Suprapubic skin (tissue), 4 donors: ENCODE results near the gene COMMD1. TPM values are rescaled to one million over a fixed set of nuclear protein-coding genes. Genes with fewer than 3 reads are reported as not detected.

Source experiments
- DNase-seq, 2 donors: peaks; one replicate each; pipeline ENCODE4 v3.0.0-alpha.2; 2019; ENCODE audit warnings: low spot score in 2 of 2
- H3K27ac ChIP-seq: fragments of 200-600 bp; sonication (generic); one replicate; pipeline ENCODE4 v1.5.1; 2019
- H3K27me3 ChIP-seq: fragments of 200-600 bp; sonication (generic); one replicate; pipeline ENCODE4 v1.5.1; 2019
- H3K36me3 ChIP-seq: fragments of 200-600 bp; sonication (generic); one replicate; pipeline ENCODE4 v1.5.1; 2019
- H3K4me1 ChIP-seq: fragments of 200-600 bp; sonication (generic); one replicate; pipeline ENCODE4 v1.5.1; 2019
- H3K4me3 ChIP-seq: fragments of 200-600 bp; sonication (generic); one replicate; pipeline ENCODE4 v1.5.1; 2019; ENCODE audit warnings: mild to moderate bottlenecking
- H3K9me3 ChIP-seq: fragments of 200-600 bp; sonication (generic); one replicate; pipeline ENCODE4 v1.5.1; 2019
- EP300 ChIP-seq: sonication (generic); formaldehyde crosslinking; IDR thresholded peaks from one replicate; pipeline ENCODE4 v1.6.1; 2017; ENCODE audit warnings: antibody characterized with exemption
- POLR2A ChIP-seq, 2 donors: fragments of 450-650 bp; IDR thresholded peaks; one replicate each; pipeline ENCODE4 v1.6.1; 2017; ENCODE audit warnings: antibody characterized with exemption in 2 of 2, mild to moderate bottlenecking in 2 of 2, moderate library complexity in 2 of 2
- POLR2AphosphoS5 ChIP-seq, 3 donors: sonication (generic); formaldehyde crosslinking; IDR thresholded peaks; one replicate each; pipeline ENCODE4 v1.6.1; 2017; ENCODE audit warnings: antibody characterized with exemption in 3 of 3
- WGBS: methylation state at CpG from one replicate; pipeline ENCODE4 v1.1.5; 2018; 5-methylcytosine and 5-hydroxymethylcytosine counted together
- total RNA-seq, 4 donors: library from RNA; depleted of rRNA; stranded (reverse); fragments of >200 nt; gene quantifications; one replicate each; pipeline ENCODE4 v1.1.0, GENCODE V29; 2016
- TF ChIP-seq, protein P1 (sequence below), 2 donors: fragments of 200-600 bp in 1 of 2; fragments of 450-650 bp in 1 of 2; sonication (generic) in 1 of 2; IDR thresholded peaks; one replicate each; pipeline ENCODE4 v1.5.1; 2016 to 2019; ENCODE audit warnings: antibody characterized with exemption in 2 of 2, mild to moderate bottlenecking in 1 of 2, moderate library complexity in 1 of 2

The COMMD1 gene
- total RNA-seq, 4 donors from 2014 or later: 45.6 to 64.3 (median 57.7) TPM

DNA sequence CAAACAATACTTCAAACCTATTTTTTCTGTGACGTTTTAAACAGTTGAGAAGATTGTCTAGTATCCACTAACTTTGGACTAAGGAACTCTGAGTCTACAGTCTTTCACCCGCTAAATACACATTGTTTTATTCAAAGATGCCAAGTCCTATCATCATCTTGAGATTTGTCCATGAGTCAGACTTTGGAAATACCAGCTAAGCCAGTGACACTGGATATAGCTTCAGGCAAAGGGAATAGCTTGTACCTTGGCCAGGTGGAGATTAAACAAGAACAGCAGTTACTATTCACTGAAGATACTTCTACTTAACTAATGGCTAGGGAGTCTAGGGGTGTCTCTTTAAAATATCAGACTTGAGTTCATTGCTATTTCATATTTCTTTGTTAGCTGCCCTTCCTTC is 137.5 kb downstream of the COMMD1 start:
- no peaks in the 10 kb centered on the region for H3K27me3 ChIP-seq
- no peaks in the 10 kb centered on the region for H3K9me3 ChIP-seq
- H3K4me1 ChIP-seq: peaks cover 4% of the 10 kb centered on the region
- H3K27ac ChIP-seq: no peak overlapping the region
- no peak for DNase-seq
- no peak overlapping the region for H3K4me3 ChIP-seq
- TF ChIP-seq EP300: no peak
- TF ChIP-seq, protein P1, sequence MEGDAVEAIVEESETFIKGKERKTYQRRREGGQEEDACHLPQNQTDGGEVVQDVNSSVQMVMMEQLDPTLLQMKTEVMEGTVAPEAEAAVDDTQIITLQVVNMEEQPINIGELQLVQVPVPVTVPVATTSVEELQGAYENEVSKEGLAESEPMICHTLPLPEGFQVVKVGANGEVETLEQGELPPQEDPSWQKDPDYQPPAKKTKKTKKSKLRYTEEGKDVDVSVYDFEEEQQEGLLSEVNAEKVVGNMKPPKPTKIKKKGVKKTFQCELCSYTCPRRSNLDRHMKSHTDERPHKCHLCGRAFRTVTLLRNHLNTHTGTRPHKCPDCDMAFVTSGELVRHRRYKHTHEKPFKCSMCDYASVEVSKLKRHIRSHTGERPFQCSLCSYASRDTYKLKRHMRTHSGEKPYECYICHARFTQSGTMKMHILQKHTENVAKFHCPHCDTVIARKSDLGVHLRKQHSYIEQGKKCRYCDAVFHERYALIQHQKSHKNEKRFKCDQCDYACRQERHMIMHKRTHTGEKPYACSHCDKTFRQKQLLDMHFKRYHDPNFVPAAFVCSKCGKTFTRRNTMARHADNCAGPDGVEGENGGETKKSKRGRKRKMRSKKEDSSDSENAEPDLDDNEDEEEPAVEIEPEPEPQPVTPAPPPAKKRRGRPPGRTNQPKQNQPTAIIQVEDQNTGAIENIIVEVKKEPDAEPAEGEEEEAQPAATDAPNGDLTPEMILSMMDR (IDR thresholded peaks at IDR 0.05): no peak
- TF ChIP-seq POLR2AphosphoS5 (IDR thresholded peaks at IDR 0.05): no peak
- TF ChIP-seq POLR2A (IDR thresholded peaks at IDR 0.05): no peak
- WGBS: 59% methylated on average over 2 of the region's 2 CpGs
- no peaks in the 10 kb centered on the region for H3K36me3 ChIP-seq

GRCh38 chr2:62045017-62045543 is 139.6 kb downstream of the COMMD1 start:
- 81% methylated on average over 3 of the region's 3 CpGs for WGBS
- H3K4me3 ChIP-seq: no peak overlapping the region
- no peak for TF ChIP-seq POLR2A (IDR thresholded peaks at IDR 0.05)
- TF ChIP-seq, protein P1 (IDR thresholded peaks at IDR 0.05): no peak
- TF ChIP-seq POLR2AphosphoS5 (IDR thresholded peaks at IDR 0.05): no peak
- no peak for TF ChIP-seq EP300

GRCh38 chr2:62046141-62046540 is 140.7 kb downstream of the COMMD1 start:
- no peaks in the 10 kb centered on the region for H3K9me3 ChIP-seq
- H3K27me3 ChIP-seq: no peaks in the 10 kb centered on the region
- no peak for DNase-seq
- WGBS: 90% methylated on average over 1 of the region's 1 CpG
- H3K4me1 ChIP-seq: peaks cover 4% of the 10 kb centered on the region
- no peak overlapping the region for H3K4me3 ChIP-seq
- no peak for TF ChIP-seq POLR2A (IDR thresholded peaks at IDR 0.05)
- no peaks in the 10 kb centered on the region for H3K36me3 ChIP-seq
- no peak overlapping the region for H3K27ac ChIP-seq

More at GRCh38 chr2:62045017-62045543, 139.6 kb downstream of the COMMD1 start:
- Histone ChIP-seq H3K27me3 (no peaks in the 10 kb centered on the region), H3K27ac (no peak overlapping the region), H3K36me3 (no peaks in the 10 kb centered on the region), H3K4me1 (peaks cover 4% of the 10 kb centered on the region), H3K9me3 (no peaks in the 10 kb centered on the region)
- DNase-seq: no peak

DNA sequence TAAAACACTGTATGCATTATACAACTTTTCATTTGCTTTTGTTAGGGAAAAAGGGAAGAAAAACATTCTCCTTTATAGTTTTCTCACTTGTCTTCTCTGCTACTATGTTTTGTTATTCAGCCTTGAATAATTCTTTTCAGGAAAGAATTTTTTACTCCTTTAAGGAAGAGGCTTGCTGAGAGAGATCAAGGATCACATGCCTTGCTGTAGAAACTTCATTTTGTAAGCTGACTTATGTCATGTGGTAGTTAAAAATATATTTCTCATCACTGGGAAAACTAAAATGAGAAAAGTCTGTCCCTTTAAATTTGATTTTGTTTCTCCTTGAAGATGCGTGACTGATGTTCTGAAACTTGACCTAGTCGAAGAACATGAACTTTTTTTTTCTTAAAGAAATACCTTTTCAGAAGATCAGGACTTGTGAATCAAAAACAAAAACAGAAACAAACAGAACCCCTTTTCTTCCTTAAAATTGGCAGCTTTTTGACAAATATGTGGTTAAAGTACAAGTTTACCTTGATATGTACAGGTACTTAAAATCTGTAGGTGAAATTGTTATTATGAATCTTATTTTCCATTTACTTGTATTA is 145.1 kb downstream of the COMMD1 start:
- DNase-seq: no peak
- no peaks in the 10 kb centered on the region for H3K9me3 ChIP-seq
- H3K4me3 ChIP-seq: no peak overlapping the region
- WGBS: 55% methylated on average over 2 of the region's 2 CpGs
- no peaks in the 10 kb centered on the region for H3K36me3 ChIP-seq
- TF ChIP-seq POLR2AphosphoS5 (IDR thresholded peaks at IDR 0.05): no peak
- TF ChIP-seq EP300: no peak
- TF ChIP-seq, protein P1 (IDR thresholded peaks at IDR 0.05): no peak
- H3K4me1 ChIP-seq: no peaks in the 10 kb centered on the region
- no peaks in the 10 kb centered on the region for H3K27me3 ChIP-seq
- no peak overlapping the region for H3K27ac ChIP-seq

- H3K4me1 ChIP-seq: no peaks in the 10 kb centered on the region
- WGBS: 74% methylated on average over 4 of the region's 4 CpGs
- no peak for TF ChIP-seq POLR2AphosphoS5 (IDR thresholded peaks at IDR 0.05)
- TF ChIP-seq EP300: no peak
- DNase-seq: no peak
- no peak overlapping the region for H3K27ac ChIP-seq
- H3K27me3 ChIP-seq: no peaks in the 10 kb centered on the region
- H3K9me3 ChIP-seq: no peaks in the 10 kb centered on the region
- no peaks in the 10 kb centered on the region for H3K36me3 ChIP-seq
- H3K4me3 ChIP-seq: no peak overlapping the region
Observed at GRCh38 chr2:62054029-62054791, 148.7 kb downstream of the COMMD1 start.

- H3K4me1 ChIP-seq: no peaks in the 10 kb centered on the region
- H3K36me3 ChIP-seq: no peaks in the 10 kb centered on the region
- no peak overlapping the region for H3K27ac ChIP-seq
- H3K27me3 ChIP-seq: no peaks in the 10 kb centered on the region
- no peaks in the 10 kb centered on the region for H3K9me3 ChIP-seq
- TF ChIP-seq POLR2AphosphoS5 (IDR thresholded peaks at IDR 0.05): no peak
- TF ChIP-seq EP300: no peak
- TF ChIP-seq POLR2A (IDR thresholded peaks at IDR 0.05): no peak
- TF ChIP-seq, protein P1 (IDR thresholded peaks at IDR 0.05): no peak
- 86% methylated on average over 3 of the region's 3 CpGs for WGBS
- H3K4me3 ChIP-seq: no peak overlapping the region
- DNase-seq: no peak
Observed at GRCh38 chr2:62054916-62055450, 149.5 kb downstream of the COMMD1 start.
